H54 (cell line): ENCODE data around the gene ALDH16A1.

Source experiments
- DNase-seq: peaks from one replicate; pipeline ENCODE4 v3.0.0; 2011; ENCODE audit warnings: low spot score, mixed read lengths; ENCODE audit not compliant: insufficient read length
- FAIRE-seq: peaks from 3 replicates; lab custom pipeline; 2011; peaks lifted over from hg19 to GRCh38; lab: Jason Lieb, UNC
- POLR2A ChIP-seq: IDR thresholded peaks from 2 replicates; pipeline ENCODE4 v1.6.1; 2011; ENCODE audit warnings: low read depth, mild to moderate bottlenecking, low read length

Gene ALDH16A1

DNA sequence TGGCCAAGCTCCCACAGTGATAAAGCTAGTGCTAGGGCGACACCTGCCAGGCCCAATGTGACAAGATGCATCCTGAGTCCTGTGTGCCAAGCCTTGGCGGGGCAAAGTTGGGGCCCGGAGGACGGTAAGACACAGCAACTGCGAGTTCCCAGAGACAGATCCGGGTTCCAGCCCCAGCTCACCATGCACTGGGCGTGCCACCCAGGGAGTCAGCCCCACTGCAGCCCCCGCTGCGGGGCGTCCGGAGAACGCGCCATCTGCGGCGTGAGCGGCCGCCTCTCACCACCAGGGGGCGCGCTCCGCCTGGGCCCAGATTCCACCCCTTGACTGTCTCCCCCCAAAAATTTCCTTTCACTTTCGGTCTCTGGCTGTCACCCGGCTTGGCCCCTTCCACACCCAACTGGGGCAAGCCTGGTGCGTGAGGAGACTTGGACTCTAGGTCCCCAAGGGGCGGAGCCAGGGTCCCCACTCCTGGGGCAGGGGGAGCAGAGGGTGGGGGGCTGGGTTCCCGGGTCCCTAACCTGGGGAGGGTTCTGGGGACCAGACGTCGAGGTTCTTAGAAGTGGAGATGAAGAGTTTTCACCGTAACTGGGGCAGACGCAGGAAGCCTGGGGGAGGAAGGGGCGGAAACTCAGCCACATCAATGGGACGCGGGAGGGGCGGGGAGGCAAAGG is 21.0 kb downstream of the ALDH16A1 start, which contains the start of gene FLT3LG:
FLT3LG (plus strand) TSS at position 348 of the 674 bp plus-strand sequence. CDS start 425 bp downstream, outside the sequence.
- peak; percentile 21; the same call in 1 of the 2 replicates for TF ChIP-seq POLR2A
- DNase-seq (peak; percentile 99), FAIRE-seq (no peak)

DNA sequence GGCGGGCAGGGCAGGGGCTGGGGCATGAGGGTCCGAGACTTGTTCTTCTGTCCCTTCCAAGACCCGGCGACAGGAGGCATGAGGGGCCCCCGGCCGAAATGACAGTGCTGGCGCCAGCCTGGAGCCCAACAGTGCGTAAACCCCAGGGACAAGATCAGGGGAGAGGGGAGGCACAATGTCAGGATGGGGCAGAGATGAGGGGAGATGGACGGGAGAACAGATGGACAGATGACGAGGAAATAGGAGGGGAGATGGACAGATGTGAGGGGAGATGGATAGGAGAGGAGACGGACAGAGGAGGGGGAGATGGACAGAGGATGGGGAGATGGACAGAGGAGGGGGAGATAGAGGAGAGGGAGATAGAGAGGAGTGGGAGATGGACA is 21.5 kb downstream of the ALDH16A1 start:
- DNase-seq (no peak), FAIRE-seq (no peak)

DNA sequence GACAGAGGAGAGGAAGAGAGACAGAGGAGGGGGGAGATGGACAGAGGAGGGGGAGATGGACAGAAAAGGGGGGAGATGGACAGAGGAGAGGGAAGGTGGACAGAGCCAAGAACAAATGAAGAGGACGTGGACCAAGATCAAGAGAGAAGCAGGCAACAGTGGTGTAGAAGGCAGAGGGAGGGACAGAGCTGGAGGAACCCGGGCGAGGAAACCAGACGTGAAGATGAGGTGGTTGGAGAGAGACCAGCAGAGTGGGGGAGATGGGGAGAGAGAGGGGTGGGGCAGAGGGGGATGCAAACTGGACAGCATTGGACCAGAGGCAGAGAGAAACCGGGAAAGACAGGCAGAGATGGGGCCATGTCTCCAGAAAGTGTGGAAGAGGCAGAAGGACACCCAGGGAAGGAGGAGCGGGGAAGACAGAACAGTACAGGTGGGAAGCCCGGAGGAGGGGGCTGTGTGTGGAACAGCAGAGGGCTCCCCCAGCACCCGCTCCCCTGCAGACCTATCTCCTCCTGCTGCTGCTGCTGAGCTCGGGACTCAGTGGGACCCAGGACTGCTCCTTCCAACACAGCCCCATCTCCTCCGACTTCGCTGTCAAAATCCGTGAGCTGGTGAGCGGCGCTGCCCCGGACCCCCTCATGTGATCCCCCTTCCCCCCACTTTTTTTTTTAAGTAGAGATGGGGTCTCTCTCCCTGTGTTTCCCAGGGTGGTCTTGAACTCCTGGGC is 22.3 kb downstream of the ALDH16A1 start:
- no peak for TF ChIP-seq POLR2A
- no peak for FAIRE-seq

More for the DNA sequence above, 21.5 kb downstream of the ALDH16A1 start:
- 0 out of 2 replicates have a peak, but pooled peaks have one; percentile 2 for TF ChIP-seq POLR2A

DNA sequence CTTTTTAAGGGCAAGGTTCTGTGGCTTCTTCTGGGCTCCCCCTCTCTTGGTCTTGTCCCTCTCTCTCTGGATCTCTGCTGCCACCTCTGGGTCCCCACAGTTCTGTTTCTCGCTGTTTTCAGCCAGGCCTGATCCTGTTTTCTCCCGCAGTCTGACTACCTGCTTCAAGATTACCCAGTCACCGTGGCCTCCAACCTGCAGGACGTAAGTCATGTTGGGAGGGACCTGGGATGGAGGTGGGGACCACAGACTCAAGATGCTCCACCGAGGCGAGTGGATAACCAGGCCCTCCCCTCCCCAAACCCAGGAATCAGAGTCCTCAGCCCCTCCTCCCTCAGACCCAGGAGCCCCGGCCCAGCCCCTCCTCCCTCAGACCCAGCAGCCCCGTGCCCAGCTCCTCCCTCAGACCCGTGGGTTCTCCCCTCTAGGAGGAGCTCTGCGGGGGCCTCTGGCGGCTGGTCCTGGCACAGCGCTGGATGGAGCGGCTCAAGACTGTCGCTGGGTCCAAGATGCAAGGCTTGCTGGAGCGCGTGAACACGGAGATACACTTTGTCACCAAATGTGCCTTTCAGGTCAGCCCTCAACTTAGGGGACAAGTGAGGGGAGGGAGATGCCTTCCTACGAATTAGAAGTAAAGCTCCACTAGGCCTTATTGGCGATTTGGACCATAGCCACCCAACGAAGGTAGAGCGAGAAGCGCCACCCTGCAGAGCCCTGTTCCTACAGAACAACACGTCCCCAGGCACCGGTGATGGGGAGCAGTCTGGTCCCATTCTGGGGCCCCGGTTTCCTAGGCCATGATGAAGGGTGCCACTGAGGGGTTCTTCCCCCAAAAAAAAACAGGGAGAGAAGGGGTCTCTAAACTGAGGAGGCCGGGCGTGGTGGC is 23.2 kb downstream of the ALDH16A1 start:
- FAIRE-seq (no peak), DNase-seq (no peak)

More for the DNA sequence above, 22.3 kb downstream of the ALDH16A1 start:
- DNase-seq = no peak

DNA sequence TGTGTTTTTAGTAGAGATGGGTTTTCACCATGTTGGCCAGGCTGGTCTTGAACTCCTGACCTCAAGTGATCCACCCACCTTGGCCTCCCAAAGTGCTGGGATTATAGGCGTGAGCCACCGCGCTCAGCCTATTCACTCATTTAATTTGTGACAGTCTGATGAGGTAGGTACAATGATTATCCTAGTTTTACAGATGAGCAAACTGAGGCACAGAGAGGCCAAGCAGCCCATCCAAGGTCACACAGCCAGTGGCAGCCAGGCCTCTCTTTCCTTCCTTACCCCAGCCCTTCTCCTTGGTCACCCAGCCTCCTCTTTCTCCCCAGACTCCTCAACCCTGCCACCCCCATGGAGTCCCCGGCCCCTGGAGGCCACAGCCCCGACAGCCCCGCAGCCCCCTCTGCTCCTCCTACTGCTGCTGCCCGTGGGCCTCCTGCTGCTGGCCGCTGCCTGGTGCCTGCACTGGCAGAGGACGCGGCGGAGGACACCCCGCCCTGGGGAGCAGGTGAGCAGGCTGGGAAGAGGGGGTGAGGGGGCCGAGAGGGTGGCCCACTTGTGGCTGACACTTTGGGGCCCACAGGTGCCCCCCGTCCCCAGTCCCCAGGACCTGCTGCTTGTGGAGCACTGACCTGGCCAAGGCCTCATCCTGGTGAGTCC is 27.1 kb downstream of the ALDH16A1 start:
- FAIRE-seq = no peak
- no peak for TF ChIP-seq POLR2A

More for the DNA sequence above, 23.2 kb downstream of the ALDH16A1 start:
- no peak for TF ChIP-seq POLR2A

DNA sequence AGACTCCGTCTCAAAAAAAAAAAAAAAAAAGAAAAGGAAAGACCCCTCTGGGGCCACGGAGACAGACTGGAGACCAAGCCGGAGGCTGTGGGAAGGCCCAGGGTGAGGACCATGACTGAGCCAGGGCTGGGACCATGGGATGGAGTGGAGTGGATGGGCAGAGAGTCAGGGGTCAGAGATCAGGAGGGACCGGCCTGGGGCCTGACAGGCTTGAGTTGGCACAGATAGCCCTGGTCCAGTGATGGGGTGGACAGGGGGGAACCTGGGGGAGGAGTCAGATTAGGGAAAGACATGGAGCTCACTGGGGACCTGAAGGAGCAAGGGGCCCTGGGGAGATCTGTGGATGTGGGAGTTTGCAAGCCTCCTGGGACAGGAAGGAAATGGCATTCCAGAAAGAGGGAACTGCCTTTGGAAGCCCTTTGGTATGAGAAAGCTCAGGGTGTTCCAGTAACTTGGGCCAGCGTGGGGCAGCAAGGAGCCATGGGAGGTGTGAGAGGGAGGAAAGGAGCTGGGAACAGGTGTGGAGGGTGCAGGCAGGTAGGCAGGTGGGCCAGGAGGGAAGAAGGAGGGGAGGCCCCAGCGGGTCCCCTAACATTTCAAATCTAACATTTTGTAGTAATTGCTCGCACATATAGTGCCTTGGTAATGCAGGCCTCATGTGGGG is 28.1 kb downstream of the ALDH16A1 start:
- FAIRE-seq (no peak), DNase-seq (no peak)

More for the DNA sequence above, 27.1 kb downstream of the ALDH16A1 start:
- DNase-seq = no peak

DNA sequence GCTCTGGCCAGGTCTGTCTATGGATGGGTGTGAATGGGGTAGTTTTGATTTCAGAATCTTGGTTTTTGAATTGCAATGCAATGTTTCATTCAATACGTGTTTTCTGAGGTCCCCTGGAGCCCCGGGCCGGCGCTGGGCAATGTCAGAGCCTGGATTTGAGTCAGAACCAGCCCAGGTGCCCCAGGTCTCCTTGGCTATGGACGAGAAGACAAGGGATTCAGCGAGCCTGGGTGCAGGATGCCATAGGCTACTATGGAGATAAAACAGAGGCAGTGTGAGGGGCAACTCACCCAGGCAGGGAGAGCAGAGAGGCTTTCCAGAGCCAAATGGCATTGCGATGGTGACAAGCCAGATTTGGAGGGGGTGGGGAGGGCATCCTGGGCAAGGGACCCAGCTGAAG is 33.2 kb downstream of the ALDH16A1 start:
- FAIRE-seq (no peak), DNase-seq (no peak)
- no peak for TF ChIP-seq POLR2A

More for the DNA sequence above, 28.1 kb downstream of the ALDH16A1 start:
- TF ChIP-seq POLR2A = no peak

DNA sequence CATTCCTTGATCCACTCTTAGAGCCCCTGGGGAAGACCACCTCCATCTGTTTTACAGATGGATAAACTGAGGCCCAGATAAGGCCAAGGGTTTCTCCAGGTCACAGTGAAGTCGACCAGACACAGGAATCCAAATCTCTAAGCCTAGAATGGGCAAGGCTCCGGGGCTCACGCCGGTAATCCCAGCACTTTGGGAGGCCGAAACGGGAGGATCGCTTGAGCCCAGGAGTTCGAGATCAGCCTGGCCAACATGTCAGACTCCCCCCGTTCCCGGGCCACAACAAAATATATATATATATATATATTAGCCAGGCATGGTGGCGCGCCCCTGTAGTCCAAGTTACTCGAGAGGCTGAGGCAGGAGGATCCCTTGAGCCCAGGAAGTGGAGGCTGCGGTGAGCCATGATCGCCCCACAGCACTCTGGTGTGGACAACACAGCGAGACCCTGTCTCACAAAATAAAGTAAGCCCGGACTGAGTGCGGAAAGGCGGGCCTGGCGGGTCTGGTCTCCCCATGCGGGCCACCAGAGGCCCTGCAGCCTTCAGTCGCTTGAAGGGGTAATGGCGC is 33.8 kb downstream of the ALDH16A1 start:
- no peak for FAIRE-seq
- TF ChIP-seq POLR2A = no peak
- no peak for DNase-seq

DNA sequence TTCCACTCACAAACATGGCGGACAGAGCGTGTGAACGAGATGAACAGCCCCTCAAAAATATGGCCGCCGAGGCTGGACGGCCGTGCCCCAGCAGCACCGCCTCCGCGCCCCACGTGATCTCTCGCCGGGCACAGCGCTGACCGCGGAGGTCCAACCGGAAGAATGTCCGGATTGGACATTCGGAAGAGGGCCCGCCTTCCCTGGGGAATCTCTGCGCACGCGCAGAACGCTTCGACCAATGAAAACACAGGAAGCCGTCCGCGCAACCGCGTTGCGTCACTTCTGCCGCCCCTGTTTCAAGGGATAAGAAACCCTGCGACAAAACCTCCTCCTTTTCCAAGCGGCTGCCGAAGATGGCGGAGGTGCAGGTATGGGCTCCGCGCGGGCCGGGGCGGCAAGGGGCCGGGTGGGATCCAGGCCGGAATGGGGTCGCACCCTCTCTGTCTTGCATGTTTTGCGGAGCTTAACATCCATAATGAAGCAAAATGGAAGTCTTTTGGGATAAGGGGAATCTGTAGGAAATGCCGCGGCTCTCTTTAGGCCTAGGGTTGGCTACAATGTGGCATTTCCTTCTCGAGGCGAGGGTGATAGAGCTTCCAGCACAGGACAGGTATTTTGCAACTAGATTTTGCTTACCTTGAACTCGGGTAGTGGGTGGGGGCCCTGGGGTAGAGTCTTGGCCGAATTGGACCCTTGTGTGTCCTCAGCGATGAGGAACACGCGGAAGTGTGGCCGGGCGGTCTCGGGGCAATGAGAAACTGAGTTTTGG is 34.4 kb downstream of the ALDH16A1 start, which contains the start of gene RPL13A:
RPL13A (plus strand) TSS at position 332 of the 769 bp plus-strand sequence; CDS start at position 354, 22 bp downstream.
- TF ChIP-seq POLR2A = peak; percentile 96
- FAIRE-seq (peak; percentile 64), DNase-seq (peak; percentile 98)

DNA sequence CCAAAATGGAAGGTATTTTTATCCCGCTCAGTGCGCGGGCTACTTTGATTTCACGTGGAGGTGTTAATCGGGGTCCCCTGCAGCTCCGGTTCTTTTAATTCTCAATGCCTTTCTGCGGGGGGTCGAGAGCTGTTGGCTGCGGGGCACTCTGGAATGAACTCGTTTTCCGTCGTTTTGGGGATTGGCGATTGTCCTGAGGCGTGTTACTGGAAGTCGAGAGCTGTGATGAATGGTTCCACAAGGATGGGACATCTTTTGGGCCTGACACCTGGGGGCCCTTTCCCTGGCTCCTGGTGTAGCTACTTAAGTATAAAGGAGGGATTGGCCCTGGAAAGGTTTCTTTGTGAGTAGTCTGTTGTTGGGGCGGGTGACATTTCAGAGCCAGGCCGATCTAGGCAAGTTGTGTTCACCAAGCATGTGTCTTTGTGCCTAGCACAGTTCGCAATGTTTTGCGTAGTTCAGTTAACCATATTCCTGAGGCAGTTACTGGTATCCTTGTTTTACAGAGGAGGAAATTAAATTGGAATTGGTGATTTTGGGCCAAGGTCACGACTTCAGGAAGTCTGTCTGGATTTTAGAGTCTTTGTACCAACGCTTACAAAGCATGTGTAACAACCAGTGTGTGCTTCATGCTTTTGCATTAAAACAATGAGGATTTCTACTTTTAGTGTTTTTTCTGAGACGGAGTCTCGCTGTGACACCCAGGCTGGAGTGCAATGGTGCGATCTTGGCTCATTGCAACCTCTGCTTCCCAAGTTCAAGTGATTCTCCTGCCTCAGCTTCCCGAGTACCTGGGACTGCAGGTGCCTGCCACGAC is 35.2 kb downstream of the ALDH16A1 start:
- no peak for FAIRE-seq
- TF ChIP-seq POLR2A = no peak
- no peak for DNase-seq
